HuH-7.5 (cell line): ENCODE data around the gene PCAT7.

Source experiments
- DNase-seq: peaks from one replicate; pipeline ENCODE4 v3.0.0; 2011; ENCODE audit warnings: low spot score

PCAT7 gene

DNA sequence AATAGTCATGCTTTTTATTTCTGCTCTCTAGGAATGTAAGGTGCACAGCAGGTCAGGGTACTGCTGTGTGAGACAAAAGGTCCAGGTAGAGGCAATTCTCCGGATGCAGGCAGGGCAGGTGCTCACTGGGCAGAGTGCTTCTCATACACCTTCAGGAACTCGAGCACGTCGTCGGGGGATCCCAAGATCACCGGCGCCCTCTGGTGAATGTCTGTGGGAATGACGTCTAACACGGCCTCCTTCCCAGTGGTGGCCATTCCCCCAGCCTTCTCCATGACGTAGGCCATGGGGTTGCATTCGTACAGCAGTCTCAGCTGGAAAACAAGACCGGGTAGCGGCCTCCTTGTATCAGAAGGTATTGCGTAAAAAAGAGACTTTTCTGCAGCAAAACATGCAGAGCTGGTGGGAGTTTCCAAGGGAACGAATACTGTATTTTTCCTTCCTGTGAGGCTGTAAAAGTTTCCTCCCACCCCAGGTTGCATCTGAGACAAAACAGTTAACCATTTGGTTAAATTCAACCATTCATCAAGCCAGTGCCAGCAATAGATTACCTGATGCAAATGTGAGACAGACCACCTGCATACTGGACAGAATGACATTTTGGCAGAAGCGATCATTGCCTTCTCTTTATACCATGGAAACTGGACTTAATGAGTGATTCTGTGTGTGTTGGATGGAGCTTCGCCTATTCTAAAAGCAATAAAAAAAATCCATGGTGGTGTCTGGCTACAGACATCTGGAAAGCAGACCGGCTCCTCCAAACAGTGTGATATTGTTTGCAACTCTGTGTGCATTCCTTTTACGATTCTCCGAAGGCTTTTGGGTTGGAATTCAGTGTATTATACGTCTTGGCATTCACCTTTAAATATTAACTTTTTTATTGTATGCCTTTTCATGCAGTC, 48.6 kb downstream of the PCAT7 start:
- peak; percentile 91 for DNase-seq

DNA sequence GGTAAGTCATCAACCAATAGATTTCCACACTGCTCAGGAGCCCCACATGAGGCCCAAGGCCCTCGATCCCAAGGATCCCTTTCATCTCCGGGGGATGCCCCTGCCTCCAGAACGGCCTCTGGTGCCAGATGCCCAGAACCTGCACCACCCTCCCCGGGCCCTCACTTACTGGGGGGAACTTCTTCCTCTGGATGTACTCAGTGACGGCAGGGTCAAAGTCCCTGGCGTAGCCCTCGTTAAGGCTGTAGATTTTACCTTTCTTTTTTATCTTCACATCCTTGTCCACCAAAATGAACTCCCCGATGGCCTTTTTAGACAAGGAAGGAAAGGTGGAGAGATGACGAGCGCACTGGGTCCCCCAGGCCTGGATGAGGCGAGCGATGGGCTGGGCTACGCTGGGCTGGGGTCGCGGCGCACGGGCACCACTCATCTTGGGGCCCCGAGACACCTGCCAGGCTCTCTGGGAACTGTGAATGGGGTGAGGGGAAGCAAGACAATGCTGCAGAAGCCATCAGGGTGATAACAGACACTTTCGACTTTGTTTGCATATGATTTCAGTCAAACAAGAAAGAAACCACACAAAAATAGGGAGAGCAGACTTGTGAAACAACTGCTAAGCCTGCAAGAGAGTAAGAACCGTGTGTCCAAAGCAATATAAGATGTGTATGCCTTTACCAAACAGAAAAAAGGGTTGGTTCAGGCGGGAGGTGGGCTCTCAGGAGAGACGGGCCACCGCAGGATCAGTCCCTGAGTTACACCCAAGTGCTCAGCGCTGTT, 52.0 kb downstream of the PCAT7 start:
- DNase-seq: no peak

DNA sequence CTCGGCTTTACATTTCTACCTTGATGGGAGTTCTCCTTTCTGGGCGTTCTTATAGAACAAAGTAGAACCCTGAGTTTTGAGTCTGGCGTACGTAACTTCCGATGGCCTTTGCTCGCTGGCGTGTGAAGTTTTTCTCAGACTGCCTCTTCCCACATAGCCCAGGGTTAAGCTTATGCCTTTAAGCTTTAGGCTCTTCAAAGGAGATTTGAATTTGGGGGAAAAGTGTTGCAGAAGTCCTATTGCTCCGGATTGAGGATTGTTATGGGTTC, 52.5 kb downstream of the PCAT7 start:
- DNase-seq: no peak

DNA sequence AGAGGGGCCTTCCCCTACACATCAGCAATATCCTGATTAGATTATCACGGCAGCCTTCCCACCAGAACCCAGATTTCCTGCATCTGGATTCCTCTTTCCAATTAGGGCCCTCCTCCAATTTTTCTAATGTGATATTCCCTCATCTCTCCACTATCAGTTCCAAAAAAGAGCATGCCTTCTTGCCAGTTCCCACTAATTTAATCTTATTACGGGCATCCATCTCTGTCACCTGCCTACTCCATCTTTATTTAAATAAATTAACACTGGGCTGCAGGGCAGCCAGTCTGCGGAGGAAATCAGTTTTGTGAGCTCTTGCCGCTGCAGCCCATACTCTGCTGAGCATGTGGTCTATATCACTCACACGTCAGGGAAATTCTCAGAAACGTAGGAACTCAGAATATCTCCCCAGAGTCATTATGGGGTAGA, 55.3 kb downstream of the PCAT7 start:
- DNase-seq: no peak

DNA sequence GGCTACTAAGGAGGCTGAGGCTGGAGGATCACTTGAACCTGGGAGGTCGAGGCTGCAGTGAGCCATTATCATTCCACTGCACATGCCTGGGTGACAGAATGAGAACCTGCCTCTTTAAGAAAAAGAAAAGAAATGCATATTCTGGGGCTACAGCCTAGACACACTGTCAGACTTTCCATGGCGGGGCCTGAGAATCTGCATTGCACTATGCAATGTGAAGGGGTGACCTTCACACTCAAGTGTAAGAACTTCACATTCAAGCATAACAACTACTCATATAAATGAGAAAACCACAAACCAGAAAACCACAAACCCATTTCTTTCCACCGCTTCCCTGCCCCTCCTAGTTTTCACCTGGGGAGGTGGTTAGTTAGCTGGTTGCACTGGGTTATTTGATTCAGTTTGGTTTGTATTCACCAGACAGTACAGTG, 56.8 kb downstream of the PCAT7 start:
- no peak for DNase-seq

DNA sequence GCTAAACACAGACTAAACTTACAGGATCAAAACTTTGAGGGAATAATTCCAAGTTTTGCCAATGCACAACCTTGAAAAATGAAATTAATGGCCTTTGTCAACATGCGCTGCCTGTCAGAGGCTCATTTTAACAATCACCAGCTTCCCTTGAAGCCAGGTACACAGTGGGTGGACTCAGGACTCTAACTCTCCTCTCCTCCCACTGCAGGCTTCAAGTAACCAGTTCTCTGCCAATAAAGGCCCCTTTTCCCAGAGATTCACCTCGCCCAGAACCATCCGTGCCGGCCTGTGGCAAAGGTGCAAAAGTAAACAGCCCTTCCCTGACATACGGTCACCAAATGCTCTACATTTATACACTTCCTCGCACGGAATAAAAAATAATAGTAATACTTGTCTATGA, 57.2 kb downstream of the PCAT7 start:
- no peak for DNase-seq

DNA sequence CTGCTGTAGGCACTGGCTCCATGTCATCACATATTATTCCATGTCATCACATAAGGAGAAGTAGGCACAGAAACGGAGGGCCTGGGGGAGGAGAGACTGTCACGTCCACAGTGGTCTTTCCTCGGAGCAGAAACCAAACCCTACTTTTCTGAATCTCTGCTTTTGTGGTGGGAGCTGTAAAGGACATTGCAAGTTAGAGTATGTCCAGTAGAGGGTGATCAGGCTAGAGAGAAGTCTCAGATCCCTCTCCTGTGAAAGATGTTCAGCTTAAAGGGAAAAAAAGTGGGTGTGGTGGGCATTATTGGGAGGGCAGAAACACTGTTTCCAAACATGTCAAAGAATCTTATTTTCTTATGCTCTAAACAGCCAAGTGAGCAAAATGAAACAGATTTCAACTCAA, 58.1 kb downstream of the PCAT7 start:
- DNase-seq: no peak

DNA sequence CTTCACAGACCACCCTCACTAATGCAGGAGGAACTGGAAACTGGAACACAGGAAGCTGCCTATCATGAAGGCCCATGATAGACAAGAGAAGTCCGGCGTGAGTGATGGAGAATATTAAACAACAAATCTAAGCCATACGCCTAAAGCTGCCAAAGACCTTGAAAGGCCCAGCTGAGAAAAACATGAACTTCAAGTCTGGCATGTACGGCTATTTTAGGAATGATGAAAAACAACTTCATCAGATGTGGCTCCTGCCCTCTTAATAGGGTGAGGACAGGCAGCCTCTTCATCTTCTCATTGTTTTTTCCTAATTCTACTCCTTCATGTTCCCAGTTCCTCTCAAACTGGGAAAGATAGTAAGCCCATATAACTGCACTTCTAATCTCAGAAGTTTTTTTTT, 64.1 kb downstream of the PCAT7 start:
- no peak for DNase-seq
